Parathyroid adenoma (tissue), 2 donors: ENCODE measurements around the gene ZNF232.

ENCODE experiments used
- H2AFZ ChIP-seq: fragments of 300-600 bp; sonication (generic); one replicate; pipeline ENCODE4 v1.7.0; 2017; ENCODE audit warnings: antibody characterized with exemption, mild to moderate bottlenecking
- H3K27ac ChIP-seq: fragments of 300-600 bp; sonication (generic); one replicate; pipeline ENCODE4 v1.7.0; 2017
- H3K27me3 ChIP-seq: fragments of 300-600 bp; sonication (generic); one replicate; pipeline ENCODE4 v1.7.0; 2017; ENCODE audit warnings: low read length; ENCODE audit not compliant: control insufficient read depth, insufficient read depth
- H3K36me3 ChIP-seq: fragments of 300-600 bp; sonication (generic); one replicate; pipeline ENCODE4 v1.7.0; 2017; ENCODE audit warnings: low read length; ENCODE audit not compliant: control insufficient read depth, insufficient read depth
- H3K4me1 ChIP-seq: fragments of 300-600 bp; sonication (generic); one replicate; pipeline ENCODE4 v1.7.0; 2017; ENCODE audit warnings: control low read depth
- H3K4me2 ChIP-seq: fragments of 300-600 bp; sonication (generic); one replicate; pipeline ENCODE4 v1.7.0; 2017; ENCODE audit warnings: low read length
- H3K4me3 ChIP-seq: fragments of 300-600 bp; sonication (generic); one replicate; pipeline ENCODE4 v1.7.0; 2017; ENCODE audit warnings: low read depth, low read length
- H3K79me2 ChIP-seq: fragments of 300-600 bp; sonication (generic); one replicate; pipeline ENCODE4 v1.7.0; 2017; ENCODE audit warnings: control low read depth
- H3K9ac ChIP-seq: fragments of 300-600 bp; sonication (generic); one replicate; pipeline ENCODE4 v1.7.0; 2017; ENCODE audit warnings: mild to moderate bottlenecking
- H3K9me3 ChIP-seq: fragments of 300-600 bp; sonication (generic); one replicate; pipeline ENCODE4 v1.7.0; 2017; ENCODE audit warnings: low read length; ENCODE audit not compliant: control insufficient read depth
- TF ChIP-seq, protein P1 (sequence below): fragments of 300-600 bp; sonication (generic); IDR thresholded peaks from one replicate; pipeline ENCODE4 v1.7.0; 2017; ENCODE audit warnings: antibody characterized with exemption, mild to moderate bottlenecking
- donor health status: primary hyperparathyroidism.

ZNF232 gene

DNA sequence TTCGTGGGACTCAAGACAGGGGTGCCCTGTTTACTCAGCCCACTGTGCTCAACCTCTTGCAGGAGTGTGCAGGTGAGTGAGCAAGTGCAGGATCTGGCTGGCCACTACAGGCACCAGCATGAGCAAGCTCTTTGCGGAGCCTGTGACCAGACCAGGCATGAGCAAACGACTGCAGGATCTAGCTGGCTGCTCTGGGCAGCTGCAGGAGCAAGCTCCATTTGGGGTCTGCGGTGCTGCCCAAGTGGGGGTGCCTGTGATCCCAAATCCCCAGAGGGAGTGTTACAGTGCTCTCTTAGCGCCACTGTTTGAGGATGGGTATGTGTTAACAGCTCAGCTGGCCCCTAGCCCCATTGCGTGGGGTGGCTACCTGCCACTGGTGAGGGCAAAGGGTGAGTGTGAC lies 6.5 kb upstream of the ZNF232 start:
- Histone ChIP-seq H2AFZ (no peak overlapping the region), H3K4me1 (no peaks in the 10 kb centered on the region), H3K79me2 (no peaks in the 10 kb centered on the region), H3K9me3 (no peaks in the 10 kb centered on the region), H3K27ac (no peak overlapping the region), H3K9ac (no peak overlapping the region), H3K4me2 (no peak overlapping the region), H3K36me3 (no peaks in the 10 kb centered on the region), H3K27me3 (peaks cover 7% of the 10 kb centered on the region), H3K4me3 (no peak overlapping the region)
- TF ChIP-seq, protein P1, sequence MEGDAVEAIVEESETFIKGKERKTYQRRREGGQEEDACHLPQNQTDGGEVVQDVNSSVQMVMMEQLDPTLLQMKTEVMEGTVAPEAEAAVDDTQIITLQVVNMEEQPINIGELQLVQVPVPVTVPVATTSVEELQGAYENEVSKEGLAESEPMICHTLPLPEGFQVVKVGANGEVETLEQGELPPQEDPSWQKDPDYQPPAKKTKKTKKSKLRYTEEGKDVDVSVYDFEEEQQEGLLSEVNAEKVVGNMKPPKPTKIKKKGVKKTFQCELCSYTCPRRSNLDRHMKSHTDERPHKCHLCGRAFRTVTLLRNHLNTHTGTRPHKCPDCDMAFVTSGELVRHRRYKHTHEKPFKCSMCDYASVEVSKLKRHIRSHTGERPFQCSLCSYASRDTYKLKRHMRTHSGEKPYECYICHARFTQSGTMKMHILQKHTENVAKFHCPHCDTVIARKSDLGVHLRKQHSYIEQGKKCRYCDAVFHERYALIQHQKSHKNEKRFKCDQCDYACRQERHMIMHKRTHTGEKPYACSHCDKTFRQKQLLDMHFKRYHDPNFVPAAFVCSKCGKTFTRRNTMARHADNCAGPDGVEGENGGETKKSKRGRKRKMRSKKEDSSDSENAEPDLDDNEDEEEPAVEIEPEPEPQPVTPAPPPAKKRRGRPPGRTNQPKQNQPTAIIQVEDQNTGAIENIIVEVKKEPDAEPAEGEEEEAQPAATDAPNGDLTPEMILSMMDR, result no peak

DNA sequence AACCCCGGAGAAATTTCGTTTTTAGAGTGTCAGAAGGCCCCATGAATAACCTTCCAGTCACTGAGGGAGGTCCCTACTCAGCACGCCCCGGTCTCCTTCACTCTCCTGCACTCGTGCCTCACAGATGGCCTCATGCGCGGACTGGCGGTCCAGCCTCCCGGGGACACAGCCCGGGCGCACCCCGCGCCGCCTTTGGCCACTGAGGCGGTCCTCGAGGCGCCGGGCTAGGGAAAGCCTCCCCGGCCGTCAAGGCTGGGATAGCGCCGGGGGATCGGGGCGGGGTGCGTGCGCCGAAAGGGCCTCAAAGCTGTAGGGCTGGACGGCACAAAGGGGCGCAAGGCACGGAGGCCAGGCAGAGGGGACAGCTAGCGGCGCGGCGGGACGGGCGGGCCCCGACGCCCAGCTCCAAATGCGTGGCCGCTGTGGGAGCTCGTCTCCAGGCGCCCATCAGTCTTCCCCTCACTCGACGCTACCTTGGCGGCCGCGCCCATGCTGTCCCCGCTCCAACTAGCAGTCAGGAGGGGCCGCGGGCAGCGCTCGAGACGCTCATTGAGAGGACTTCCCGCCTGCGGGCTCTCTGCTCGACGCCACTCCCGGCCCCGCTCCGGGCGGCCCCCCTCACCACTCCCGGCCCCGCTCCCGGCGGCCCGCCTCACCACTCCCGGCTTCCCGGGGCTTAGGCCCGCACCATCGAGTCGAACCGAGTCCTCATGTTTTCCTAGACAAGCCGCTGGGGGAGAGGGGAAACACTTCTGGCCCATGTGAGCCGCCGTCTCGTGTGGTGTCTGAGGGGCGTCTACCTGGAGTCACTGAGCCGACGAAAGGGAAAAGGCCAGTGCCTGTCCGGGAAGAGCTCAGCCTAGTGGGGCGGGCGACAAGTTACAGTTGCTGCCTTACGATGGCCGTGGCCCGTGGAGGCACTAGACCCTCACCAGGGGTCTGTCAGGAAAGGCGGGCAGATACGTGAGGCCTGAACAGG lies 4.3 kb upstream of the ZNF232 start, which contains the start of gene USP6:
TSS of gene USP6 (plus strand) at position 360 of the 979 bp plus-strand sequence. CDS start 14,336 bp downstream, outside the sequence.
- Histone ChIP-seq H3K4me2 (no peak within 1 kb of the TSS), H3K27me3 (peaks cover 7% of the 10 kb centered on the region), H3K4me3 (no peak within 1 kb of the TSS), H2AFZ (no peak within 1 kb of the TSS), H3K9ac (no peak within 1 kb of the TSS), H3K36me3 (no peaks in the 10 kb centered on the region), H3K4me1 (no peaks in the 10 kb centered on the region), H3K79me2 (no peaks in the 10 kb centered on the region), H3K27ac (no peak within 1 kb of the TSS), H3K9me3 (no peaks in the 10 kb centered on the region)
- TF ChIP-seq, protein P1, result no peak

DNA sequence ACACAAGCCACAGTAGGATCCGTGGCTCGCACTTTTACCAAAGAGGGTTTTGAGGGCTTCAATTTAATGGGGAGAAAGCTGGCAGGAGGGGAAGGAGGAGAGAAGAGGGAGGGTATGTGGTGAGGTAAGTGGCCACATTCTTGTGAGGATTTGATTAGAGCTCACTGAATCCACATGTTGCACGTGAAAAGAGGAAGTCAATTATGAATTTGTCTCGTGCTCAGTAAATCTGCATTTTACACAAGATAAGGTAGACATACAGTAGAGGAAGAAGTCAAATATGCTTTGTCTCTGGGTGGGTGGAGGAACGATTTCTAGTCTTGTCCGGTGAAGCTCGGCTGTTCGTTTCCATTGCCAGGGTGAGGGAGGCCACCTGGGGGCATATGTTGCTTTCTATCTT lies 862 bp downstream of the ZNF232 start:
- H3K9ac ChIP-seq, result no peak overlapping the region
- no peaks in the 10 kb centered on the region for H3K36me3 ChIP-seq
- peak overlapping the region; percentile 54 for H3K27ac ChIP-seq

DNA sequence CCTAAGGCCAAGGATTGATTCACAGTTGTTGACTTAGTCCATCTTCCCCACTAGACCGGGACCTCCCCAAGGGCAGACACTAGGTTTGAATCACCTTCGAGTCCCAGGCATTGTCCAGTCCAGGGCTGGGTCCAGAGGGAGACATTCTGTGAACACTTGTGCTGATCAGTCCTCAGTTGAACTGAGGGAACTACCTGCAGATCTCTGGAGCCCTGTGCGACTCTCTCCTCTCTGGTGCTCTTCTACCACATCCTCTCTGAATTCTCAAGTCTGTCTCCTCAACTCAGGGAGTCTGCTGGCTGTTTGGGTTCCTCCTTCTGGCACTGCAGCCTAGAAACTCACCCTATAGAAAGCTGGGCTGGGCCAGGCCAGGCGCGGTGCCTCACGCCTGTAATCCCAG lies 10.8 kb downstream of the ZNF232 start:
- H3K4me3 ChIP-seq, result no peak overlapping the region
- H3K9me3 ChIP-seq, result no peaks in the 10 kb centered on the region
- H3K4me1 ChIP-seq, result no peaks in the 10 kb centered on the region
- no peak overlapping the region for H2AFZ ChIP-seq
- H3K4me2 ChIP-seq, result no peak overlapping the region
- H3K36me3 ChIP-seq, result no peaks in the 10 kb centered on the region
- H3K9ac ChIP-seq, result no peak overlapping the region
- H3K27ac ChIP-seq, result no peak overlapping the region
- TF ChIP-seq, protein P1, result no peak
- no peaks in the 10 kb centered on the region for H3K27me3 ChIP-seq
- no peaks in the 10 kb centered on the region for H3K79me2 ChIP-seq

More for the DNA sequence above, 862 bp downstream of the ZNF232 start:
- H3K9me3 ChIP-seq, result no peaks in the 10 kb centered on the region
- TF ChIP-seq, protein P1, result no peak
- no peaks in the 10 kb centered on the region for H3K4me1 ChIP-seq
- H3K27me3 ChIP-seq, result peaks cover 3% of the 10 kb centered on the region
- H3K79me2 ChIP-seq, result no peaks in the 10 kb centered on the region
- peak overlapping the region; percentile 77 for H2AFZ ChIP-seq
- H3K4me3 ChIP-seq, result peak overlapping the region; percentile 97
- H3K4me2 ChIP-seq, result peak overlapping the region; percentile 100
